Suppressor macrophage (primary cell): ENCODE results near the gene THBS2.
"Not testable (repeated sequence)": the region's sequence is repeated elsewhere in the genome, so short reads cannot be mapped to it uniquely, and the experiment has no call there.

Source experiments
- DNase-seq, 4 experiments: peaks; one replicate each; pipeline ENCODE4 v3.0.0-alpha.2; 2020 to 2022

THBS2 gene

DNA sequence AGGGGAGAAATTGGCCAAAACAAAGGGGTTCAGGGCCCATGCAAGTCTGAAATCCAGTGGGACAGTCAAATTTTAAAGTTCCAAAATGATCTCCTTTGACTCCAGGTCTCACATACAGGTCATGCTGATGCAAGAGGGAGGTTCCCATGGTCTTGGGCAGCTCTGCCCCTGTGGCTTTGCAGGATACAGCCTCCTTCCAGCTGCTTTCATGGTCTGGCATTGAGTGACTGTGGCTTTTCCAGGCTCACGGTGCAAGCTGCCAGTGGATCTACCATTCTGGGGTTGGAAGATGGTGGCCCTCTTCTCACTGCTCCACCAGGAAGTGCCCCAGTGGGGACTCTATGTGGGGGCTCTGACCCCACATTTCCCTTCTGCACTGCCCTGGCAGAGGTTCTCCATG is 73.8 kb downstream of the THBS2 start:
- DNase-seq: not testable (repeated sequence)

GRCh38 chr6:169177516-169178166 is 76.0 kb downstream of the THBS2 start:
- DNase-seq: no peak

- DNase-seq: no peak
Observed at GRCh38 chr6:169176361-169176991, 77.2 kb downstream of the THBS2 start.

DNA sequence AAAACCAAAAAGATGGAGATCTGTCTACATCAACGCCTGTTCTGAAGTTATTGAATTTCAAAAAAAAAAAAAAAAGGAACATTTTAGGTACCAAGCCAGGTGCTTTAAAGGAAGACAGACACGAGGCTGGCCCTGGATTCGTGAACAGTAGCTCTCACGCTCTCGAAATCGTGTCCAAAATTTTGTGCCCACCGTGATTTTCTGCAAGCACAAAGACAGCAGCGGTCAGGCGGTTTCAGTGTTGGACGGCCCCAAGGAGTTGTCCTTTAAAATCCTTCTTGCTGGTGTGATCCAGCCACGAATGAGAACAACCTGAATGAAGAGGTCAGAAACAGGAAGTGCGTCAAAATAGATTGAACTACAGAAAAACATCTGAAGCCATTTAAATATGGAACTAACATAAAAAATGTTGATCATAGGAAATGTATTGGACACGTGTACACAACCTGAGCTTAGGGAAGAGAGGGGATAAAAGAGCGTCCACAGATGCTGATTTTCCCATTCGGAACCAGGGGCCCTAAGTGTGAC is 78.2 kb downstream of the THBS2 start:
- no peak for DNase-seq

- DNase-seq: no peak
Observed at GRCh38 chr6:169174516-169175359, 78.9 kb downstream of the THBS2 start.

- DNase-seq: no peak
Observed at GRCh38 chr6:169173532-169174268, 79.9 kb downstream of the THBS2 start.

GRCh38 chr6:169172946-169173345 is 80.7 kb downstream of the THBS2 start:
- no peak for DNase-seq

DNA sequence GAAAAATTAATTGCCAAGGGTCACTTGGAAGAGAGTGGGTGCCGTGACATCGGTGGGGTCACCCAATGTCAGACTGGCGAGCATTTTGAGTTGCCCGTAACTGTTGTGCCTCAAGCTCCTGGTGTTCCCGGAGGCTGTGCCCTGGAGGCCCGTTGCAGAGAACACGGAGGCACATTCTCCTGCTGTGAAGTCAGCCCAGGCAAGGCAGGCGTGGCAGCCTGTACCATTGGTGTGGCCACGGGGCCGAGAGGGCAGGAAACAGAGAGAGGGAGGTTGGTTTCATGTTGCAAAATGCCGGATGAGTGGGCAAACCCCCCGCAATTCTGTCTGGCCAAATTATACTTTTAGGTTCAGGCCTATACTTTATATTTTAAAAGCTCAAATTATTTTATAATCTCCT is 81.2 kb downstream of the THBS2 start:
- no peak for DNase-seq

- DNase-seq: no peak
Observed at GRCh38 chr6:169171951-169172350, 81.7 kb downstream of the THBS2 start.

- DNase-seq: no peak
Observed at GRCh38 chr6:169171016-169171415, 82.6 kb downstream of the THBS2 start.

- no peak for DNase-seq
Observed at GRCh38 chr6:169170583-169170955, 83.1 kb downstream of the THBS2 start.

DNA sequence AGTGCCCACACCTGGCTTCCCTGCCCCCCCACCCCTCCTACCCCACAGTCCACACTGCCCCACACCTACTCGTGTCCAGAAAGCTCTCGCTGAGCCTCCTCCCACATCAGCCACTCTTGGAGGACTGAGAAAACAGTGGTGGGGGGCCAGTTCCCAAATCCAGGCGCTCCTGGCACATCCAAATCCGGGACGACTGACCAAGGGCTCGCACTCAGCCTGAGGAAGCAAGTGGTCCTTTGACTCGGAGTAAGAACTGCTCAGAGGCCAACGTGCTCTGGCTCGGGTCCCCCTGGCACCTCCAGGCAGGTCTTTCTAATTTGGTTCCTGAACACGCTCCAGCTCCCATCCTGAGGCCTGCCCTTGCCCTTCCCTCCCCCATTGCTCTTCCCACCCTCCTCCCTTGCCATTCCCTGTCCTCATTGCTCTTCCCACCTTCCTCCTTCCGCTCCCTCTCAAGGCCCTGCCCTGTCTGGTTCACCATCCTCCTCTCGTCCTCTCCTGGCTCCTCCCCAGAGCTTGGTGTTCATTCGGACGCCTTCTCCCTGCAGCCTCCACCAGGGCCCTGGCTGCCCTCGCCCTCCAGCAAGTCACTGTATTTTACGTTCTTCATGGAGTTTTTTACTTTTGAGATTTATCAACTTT is 83.6 kb downstream of the THBS2 start:
- no peak for DNase-seq

GRCh38 chr6:169169375-169169774 is 84.3 kb downstream of the THBS2 start:
- no peak for DNase-seq

GRCh38 chr6:169168706-169169105 is 84.9 kb downstream of the THBS2 start:
- no peak for DNase-seq

GRCh38 chr6:169168302-169168630 is 85.4 kb downstream of the THBS2 start:
- DNase-seq: no peak

GRCh38 chr6:169167581-169168301 is 85.9 kb downstream of the THBS2 start:
- DNase-seq: no peak

GRCh38 chr6:169166896-169167580 is 86.6 kb downstream of the THBS2 start:
- DNase-seq: no peak
